Measurements from ENCODE around the gene UROC1. TPM values are rescaled to one million over a fixed set of nuclear protein-coding genes. Genes with fewer than 3 reads are reported as not detected.

Gene UROC1
- total and polyA plus RNA-seq, 2 of the 4 experiments (the other 2 are of a cell fraction), result not detected

GRCh38 chr3:126481808-126482502 lies 35.6 kb downstream of the UROC1 start:
- ChIA-PET POLR2A (ENCODE audit: unreplicated experiment) (interaction anchor here (0.8 kb wide), 1 partner anchor 10 kb away, joined by 5 read pairs; no protein-coding TSS in a partner anchor), CTCF (interaction anchor here (0.6 kb wide), 1 partner anchor 17 kb away, joined by 3 read pairs; no protein-coding TSS in a partner anchor)
- Histone ChIP-seq H3K56ac (ENCODE audit: extremely low read depth, insufficient read depth, low read length) (no peak overlapping the region), H3K9ac (ENCODE audit: low read depth, low read length) (no peak overlapping the region), H4K20me1 (ENCODE audit: insufficient read depth, low read length) (no peaks in the 10 kb centered on the region), H2BK15ac (ENCODE audit: low read depth, low read length) (no peak overlapping the region), H3K18ac (ENCODE audit: low read depth, low read length) (no peak overlapping the region), H3K4me3 (ENCODE audit: insufficient read depth, low read depth, low read length) (no peak overlapping the region), H3K27me3 (ENCODE audit: control insufficient read depth, insufficient read depth, low read length) (peaks cover 2% of the 10 kb centered on the region; the same call in 1 of the 2 replicates), H3K36me3 (ENCODE audit: control insufficient read depth, insufficient read depth, low read length) (no peaks in the 10 kb centered on the region), H3K9me3 (ENCODE audit: control insufficient read depth, insufficient read depth, low read length) (no peaks in the 10 kb centered on the region), H4K91ac (ENCODE audit: insufficient read depth, low read depth, low read length) (no peak overlapping the region), H2AFZ (replicated peaks; ENCODE audit: low read length, poor library complexity) (no peak overlapping the region), H4K5ac (ENCODE audit: low read depth, low read length) (no peak overlapping the region), H2BK20ac (ENCODE audit: low read depth, low read length) (no peak overlapping the region), H2BK5ac (ENCODE audit: low read depth, low read length, poor library complexity, severe bottlenecking) (no peak overlapping the region), H3K27ac (ENCODE audit: insufficient read depth, low read length) (no peak overlapping the region), H3K4me2 (ENCODE audit: low read depth, low read length) (no peak overlapping the region), H4K8ac (ENCODE audit: low read depth in 2 of 2, low read length in 2 of 2) (no peak overlapping the region), H2AK5ac (ENCODE audit: low read depth, low read length) (no peak overlapping the region), H3K14ac (replicated peaks; ENCODE audit: low read depth, low read length) (no peak overlapping the region), H2AK9ac (replicated peaks; ENCODE audit: low read depth, low read length, poor library complexity) (no peak overlapping the region), H3K4me1 (ENCODE audit: control insufficient read depth, insufficient read depth, low read length) (no peaks in the 10 kb centered on the region), H3K79me1 (ENCODE audit: low read depth in 1 of 2, low read length in 2 of 2) (no peaks in the 10 kb centered on the region), H3K4ac (ENCODE audit: low read depth, low read length) (no peak overlapping the region), H3K23ac (ENCODE audit: low read depth, low read length) (no peak overlapping the region), H3K9me1 (ENCODE audit: insufficient read depth, low read length) (no peaks in the 10 kb centered on the region), H2BK120ac (ENCODE audit: low read depth, low read length) (no peak overlapping the region)
- no TSS peak for BruUV-seq (replicated peaks)
- TF ChIP-seq FOS (IDR thresholded peaks at IDR 0.05; ENCODE audit: low read depth, low read length) (no peak), CEBPB (IDR thresholded peaks at IDR 0.05; ENCODE audit: low read depth, low read length) (no peak), MAFK (IDR thresholded peaks at IDR 0.05; ENCODE audit: low read depth, low read length) (no peak), RCOR1 (IDR thresholded peaks at IDR 0.05; ENCODE audit: insufficient replicate concordance, low read length) (no peak), RFX5 (IDR thresholded peaks at IDR 0.05; ENCODE audit: low read depth, low read length) (no peak), POLR2A (IDR thresholded peaks at IDR 0.05; ENCODE audit: low read depth, low read length) (no peak), BHLHE40 (IDR thresholded peaks at IDR 0.05; ENCODE audit: low read depth, low read length) (no peak), NFE2L2 (IDR thresholded peaks at IDR 0.05; ENCODE audit: low read depth, low read length) (no peak), RAD21 (IDR thresholded peaks at IDR 0.05; ENCODE audit: low read length) (no peak), CHD1 (IDR thresholded peaks at IDR 0.05; ENCODE audit: low read depth, low read length) (no peak)
- TF ChIP-seq, protein P1, sequence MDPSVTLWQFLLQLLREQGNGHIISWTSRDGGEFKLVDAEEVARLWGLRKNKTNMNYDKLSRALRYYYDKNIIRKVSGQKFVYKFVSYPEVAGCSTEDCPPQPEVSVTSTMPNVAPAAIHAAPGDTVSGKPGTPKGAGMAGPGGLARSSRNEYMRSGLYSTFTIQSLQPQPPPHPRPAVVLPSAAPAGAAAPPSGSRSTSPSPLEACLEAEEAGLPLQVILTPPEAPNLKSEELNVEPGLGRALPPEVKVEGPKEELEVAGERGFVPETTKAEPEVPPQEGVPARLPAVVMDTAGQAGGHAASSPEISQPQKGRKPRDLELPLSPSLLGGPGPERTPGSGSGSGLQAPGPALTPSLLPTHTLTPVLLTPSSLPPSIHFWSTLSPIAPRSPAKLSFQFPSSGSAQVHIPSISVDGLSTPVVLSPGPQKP (IDR thresholded peaks at IDR 0.05; ENCODE audit: borderline replicate concordance, low read depth, low read length), result no peak
- TF ChIP-seq, protein P2, sequence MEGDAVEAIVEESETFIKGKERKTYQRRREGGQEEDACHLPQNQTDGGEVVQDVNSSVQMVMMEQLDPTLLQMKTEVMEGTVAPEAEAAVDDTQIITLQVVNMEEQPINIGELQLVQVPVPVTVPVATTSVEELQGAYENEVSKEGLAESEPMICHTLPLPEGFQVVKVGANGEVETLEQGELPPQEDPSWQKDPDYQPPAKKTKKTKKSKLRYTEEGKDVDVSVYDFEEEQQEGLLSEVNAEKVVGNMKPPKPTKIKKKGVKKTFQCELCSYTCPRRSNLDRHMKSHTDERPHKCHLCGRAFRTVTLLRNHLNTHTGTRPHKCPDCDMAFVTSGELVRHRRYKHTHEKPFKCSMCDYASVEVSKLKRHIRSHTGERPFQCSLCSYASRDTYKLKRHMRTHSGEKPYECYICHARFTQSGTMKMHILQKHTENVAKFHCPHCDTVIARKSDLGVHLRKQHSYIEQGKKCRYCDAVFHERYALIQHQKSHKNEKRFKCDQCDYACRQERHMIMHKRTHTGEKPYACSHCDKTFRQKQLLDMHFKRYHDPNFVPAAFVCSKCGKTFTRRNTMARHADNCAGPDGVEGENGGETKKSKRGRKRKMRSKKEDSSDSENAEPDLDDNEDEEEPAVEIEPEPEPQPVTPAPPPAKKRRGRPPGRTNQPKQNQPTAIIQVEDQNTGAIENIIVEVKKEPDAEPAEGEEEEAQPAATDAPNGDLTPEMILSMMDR (conservative IDR thresholded peaks at IDR 0.05; ENCODE audit: low read depth, low read length), result no peak
- DNase-seq, result peak; percentile 27
- peak; percentile 27 for ATAC-seq (ENCODE audit: low read depth)
- in situ Hi-C loops (cut with MboI; ENCODE audit: low sequenced_read_pairs) (no loop called here), dilution Hi-C loops (cut with HindIII; ENCODE audit: low sequenced_read_pairs, unreplicated experiment) (no loop called here), intact Hi-C loops (cut with micrococcal nuclease) (no loop called here)
- WGBS, 2 experiments (ENCODE audit: extremely low coverage in 2 of 2, insufficient read length in 1 of 2), result 72% methylated on average over 8 of the region's 16 CpGs; no CpG with 5 or more reads in 1 of the 2 experiments
